ENCODE results near the gene ZDHHC14.

The ZDHHC14 gene

GRCh38 chr6:157500022-157500421, 119.0 kb downstream of the ZDHHC14 start:
- TF ChIP-seq, protein P1, sequence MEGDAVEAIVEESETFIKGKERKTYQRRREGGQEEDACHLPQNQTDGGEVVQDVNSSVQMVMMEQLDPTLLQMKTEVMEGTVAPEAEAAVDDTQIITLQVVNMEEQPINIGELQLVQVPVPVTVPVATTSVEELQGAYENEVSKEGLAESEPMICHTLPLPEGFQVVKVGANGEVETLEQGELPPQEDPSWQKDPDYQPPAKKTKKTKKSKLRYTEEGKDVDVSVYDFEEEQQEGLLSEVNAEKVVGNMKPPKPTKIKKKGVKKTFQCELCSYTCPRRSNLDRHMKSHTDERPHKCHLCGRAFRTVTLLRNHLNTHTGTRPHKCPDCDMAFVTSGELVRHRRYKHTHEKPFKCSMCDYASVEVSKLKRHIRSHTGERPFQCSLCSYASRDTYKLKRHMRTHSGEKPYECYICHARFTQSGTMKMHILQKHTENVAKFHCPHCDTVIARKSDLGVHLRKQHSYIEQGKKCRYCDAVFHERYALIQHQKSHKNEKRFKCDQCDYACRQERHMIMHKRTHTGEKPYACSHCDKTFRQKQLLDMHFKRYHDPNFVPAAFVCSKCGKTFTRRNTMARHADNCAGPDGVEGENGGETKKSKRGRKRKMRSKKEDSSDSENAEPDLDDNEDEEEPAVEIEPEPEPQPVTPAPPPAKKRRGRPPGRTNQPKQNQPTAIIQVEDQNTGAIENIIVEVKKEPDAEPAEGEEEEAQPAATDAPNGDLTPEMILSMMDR (IDR thresholded peaks at IDR 0.05; ENCODE audit: low read depth, low read length) = no peak
- TF ChIP-seq MAX (IDR thresholded peaks at IDR 0.05; ENCODE audit: low read depth, low read length) (no peak), POLR2A (IDR thresholded peaks at IDR 0.05; ENCODE audit: extremely low read depth, insufficient read length) (no peak), MYC (IDR thresholded peaks at IDR 0.05; ENCODE audit: low read depth, low read length) (no peak)
- no peak for DNase-seq (ENCODE audit: low read depth)
- no peak overlapping the region for H3K4me3 ChIP-seq (ENCODE audit: low read depth, low read length)

DNA sequence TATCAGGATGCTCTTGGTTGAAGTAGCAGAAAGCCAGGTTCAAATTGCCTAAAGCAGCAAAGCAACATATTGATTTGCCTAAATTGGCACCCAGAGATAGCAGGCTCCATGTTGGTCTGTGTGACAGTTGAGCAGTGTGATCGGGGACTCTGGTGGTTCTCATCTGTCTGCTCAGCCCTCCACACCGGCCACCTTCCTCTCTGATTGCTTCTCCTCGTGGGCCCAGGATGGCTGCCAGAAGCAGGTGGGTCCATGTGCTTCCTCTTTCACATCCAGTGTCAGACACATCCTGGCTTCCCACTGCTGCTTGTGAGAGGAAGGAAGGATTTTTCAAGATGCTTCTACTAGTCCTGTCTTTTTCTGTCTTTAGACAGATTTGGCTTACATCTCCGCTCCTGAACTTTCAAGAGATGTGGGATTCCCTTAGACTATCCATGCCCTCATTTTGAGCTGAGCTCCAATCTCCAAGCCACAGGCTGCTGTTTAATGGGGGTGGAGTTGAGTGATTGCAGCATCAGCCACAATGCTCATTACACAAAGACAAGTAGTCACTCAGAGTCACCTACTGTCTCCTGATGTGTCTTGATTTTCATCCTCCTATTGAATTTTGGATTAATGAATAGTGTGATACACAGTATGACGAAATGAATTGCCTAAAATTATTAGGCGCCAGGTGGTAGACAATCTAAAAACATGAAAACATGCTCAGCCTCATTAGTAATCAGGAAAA, 122.2 kb downstream of the ZDHHC14 start:
- H3K4me3 ChIP-seq (ENCODE audit: low read depth, low read length) = no peak overlapping the region
- TF ChIP-seq POLR2A (IDR thresholded peaks at IDR 0.05; ENCODE audit: extremely low read depth, insufficient read length) = no peak
- peak; percentile 78 for TF ChIP-seq MAX (IDR thresholded peaks at IDR 0.05; ENCODE audit: low read depth, low read length)
- TF ChIP-seq, protein P1 (IDR thresholded peaks at IDR 0.05; ENCODE audit: low read depth, low read length) = no peak
- peak; percentile 50; the same call in 1 of the 2 replicates for TF ChIP-seq MYC (IDR thresholded peaks at IDR 0.05; ENCODE audit: low read depth, low read length)
- peak; percentile 62 for DNase-seq (ENCODE audit: low read depth)

DNA sequence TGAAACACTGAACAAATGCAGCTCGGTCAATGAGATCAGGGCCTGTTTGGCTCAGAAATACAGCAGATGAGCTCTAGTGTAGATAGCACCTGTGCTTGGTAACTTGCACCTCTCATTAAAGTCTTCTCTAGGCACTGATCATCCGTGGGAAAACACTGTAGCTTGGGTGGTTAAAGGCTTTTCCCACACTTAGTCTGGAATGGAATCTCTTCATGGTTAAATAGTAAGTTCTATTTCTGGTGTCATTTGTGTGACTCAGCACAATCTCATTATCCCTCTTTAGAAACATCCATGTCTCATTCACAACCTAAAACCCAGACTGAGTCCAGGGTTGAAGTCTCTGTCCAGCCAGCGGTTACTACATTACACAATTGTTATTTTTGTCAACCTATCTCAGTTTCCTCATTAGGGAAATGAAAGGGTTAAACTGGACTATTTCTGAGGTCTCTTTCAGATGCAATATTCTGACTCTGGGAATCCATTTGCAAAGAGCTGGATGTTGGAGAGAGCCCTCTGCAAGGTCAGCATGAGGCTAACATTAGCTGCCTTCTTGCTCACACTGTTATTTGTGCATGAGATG, 125.0 kb downstream of the ZDHHC14 start:
- no peak for DNase-seq (ENCODE audit: low read depth)
- TF ChIP-seq MAX (IDR thresholded peaks at IDR 0.05; ENCODE audit: low read depth, low read length) (no peak), POLR2A (IDR thresholded peaks at IDR 0.05; ENCODE audit: extremely low read depth, insufficient read length) (no peak), MYC (IDR thresholded peaks at IDR 0.05; ENCODE audit: low read depth, low read length) (no peak)
- TF ChIP-seq, protein P1 (IDR thresholded peaks at IDR 0.05; ENCODE audit: low read depth, low read length) = no peak
- no peak overlapping the region for H3K4me3 ChIP-seq (ENCODE audit: low read depth, low read length)

DNA sequence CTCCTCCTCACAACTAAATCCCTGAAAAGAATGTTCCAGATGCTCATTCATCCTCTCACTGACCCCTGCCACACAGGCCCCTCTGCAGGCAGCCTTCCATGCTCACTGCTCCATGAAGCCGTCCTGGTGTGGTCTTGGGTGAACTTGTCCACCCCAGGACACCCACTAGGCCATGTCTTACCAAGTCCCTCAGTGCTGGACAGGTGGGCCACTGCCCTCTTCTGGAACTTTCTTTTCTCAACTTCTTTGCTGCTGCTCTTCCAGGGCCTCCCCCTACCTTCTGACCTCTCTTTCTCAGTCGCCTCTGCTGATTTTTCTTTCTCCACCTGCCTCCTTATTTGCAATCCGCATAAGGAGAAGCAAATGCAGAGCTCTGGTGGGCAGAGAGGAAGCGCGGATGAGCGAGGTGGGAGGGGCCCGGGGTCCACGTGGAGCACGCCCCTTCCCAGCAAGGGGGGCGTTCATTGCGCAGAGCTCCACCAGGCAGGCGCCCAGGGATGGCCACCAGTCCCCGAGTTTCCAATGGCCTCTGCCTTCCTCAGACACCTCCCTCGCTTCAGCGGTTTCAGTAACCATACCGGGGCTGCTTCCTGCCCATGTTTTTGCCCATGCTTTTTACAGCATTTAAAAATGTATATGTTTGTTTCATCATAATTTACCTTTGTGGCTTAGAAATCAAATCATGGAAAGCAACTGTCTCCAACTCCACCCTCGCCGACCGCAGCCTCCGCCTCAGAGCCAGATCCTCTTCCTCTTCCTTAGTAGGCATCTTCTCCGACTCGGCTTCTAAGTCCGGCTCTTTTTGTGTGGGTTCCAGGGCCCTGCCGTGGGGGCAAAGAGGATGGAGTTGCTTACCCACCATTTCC, 129.6 kb downstream of the ZDHHC14 start:
- no peak for TF ChIP-seq MAX (IDR thresholded peaks at IDR 0.05; ENCODE audit: low read depth, low read length)
- no peak for TF ChIP-seq MYC (IDR thresholded peaks at IDR 0.05; ENCODE audit: low read depth, low read length)
- TF ChIP-seq, protein P1 (IDR thresholded peaks at IDR 0.05; ENCODE audit: low read depth, low read length) = no peak
- no peak for TF ChIP-seq POLR2A (IDR thresholded peaks at IDR 0.05; ENCODE audit: extremely low read depth, insufficient read length)
- no peak for DNase-seq (ENCODE audit: low read depth)
- H3K4me3 ChIP-seq (ENCODE audit: low read depth, low read length) = no peak overlapping the region

DNA sequence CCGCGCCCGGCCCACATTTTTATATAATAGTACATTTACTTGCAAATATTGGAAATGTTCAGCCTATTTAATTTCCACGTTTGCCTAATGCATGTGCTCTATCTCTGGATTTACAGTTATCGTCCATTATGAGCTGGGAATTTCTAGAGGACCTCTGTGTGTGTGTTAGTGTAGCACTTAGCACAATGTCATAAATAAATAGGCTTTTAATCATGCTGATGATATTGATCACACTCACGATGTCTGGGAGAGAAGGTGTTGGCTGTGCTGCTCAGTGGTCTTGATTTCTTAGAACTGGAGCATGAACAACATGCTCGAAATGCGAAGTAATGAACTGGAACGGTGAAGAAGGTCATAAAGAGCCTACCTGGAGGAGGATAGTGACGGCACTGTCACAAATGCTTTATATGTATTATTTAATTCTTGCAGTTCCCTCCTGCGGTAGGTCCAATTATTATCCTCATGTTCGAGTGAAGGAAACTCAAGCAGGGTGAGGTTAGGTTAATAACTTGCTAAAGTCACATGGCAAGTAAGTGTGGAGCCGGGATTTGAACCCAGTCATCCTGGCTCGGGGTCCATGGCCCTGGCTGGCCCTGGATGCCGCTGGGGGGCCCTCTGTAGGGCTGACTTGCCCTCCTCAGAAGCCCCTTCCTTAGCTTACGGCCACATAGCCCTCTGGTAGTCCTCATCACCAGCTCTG, 130.8 kb downstream of the ZDHHC14 start:
- no peak for DNase-seq (ENCODE audit: low read depth)
- TF ChIP-seq, protein P1 (IDR thresholded peaks at IDR 0.05; ENCODE audit: low read depth, low read length) = no peak
- TF ChIP-seq MYC (IDR thresholded peaks at IDR 0.05; ENCODE audit: low read depth, low read length) = no peak
- no peak overlapping the region for H3K4me3 ChIP-seq (ENCODE audit: low read depth, low read length)

Data from NB4 (cell line).